SK-N-SH (cell line): ENCODE data around the gene TBL3.

Source experiments
- CTCF ChIP-seq: fragments of 200-600 bp; sonication (generic); IDR thresholded peaks from 2 replicates; pipeline ENCODE4 v1.6.1; 2017; ENCODE audit warnings: antibody characterized with exemption, mild to moderate bottlenecking, moderate library complexity
- ELF1 ChIP-seq: IDR thresholded peaks from 2 replicates; pipeline ENCODE4 v1.4.0; 2012
- FOSL2 ChIP-seq: IDR thresholded peaks from 2 replicates; pipeline ENCODE4 v1.4.0; 2012; ENCODE audit warnings: low read depth, mild to moderate bottlenecking, moderate library complexity, borderline replicate concordance
- JUND ChIP-seq: IDR thresholded peaks from 2 replicates; pipeline ENCODE4 v1.4.0; 2012
- RAD21 ChIP-seq: IDR thresholded peaks from 2 replicates; pipeline ENCODE4 v1.6.1; 2012; ENCODE audit warnings: mild to moderate bottlenecking, low read length
- REST ChIP-seq: IDR thresholded peaks from 2 replicates; pipeline ENCODE4 v1.6.1; 2012; ENCODE audit warnings: mild to moderate bottlenecking, low read depth, low read length, moderate library complexity
- RXRA ChIP-seq: IDR thresholded peaks from 2 replicates; pipeline ENCODE4 v1.4.0; 2012; ENCODE audit warnings: low read depth, mild to moderate bottlenecking, borderline replicate concordance
- SMC3 ChIP-seq: IDR thresholded peaks from 2 replicates; pipeline ENCODE4 v1.6.1; 2012; ENCODE audit warnings: low read depth, low read length, improper control_type of control experiment
- TAF1 ChIP-seq: IDR thresholded peaks from 2 replicates; pipeline ENCODE4 v1.6.1; 2012; ENCODE audit warnings: low read depth, mild to moderate bottlenecking, low read length, moderate library complexity, borderline replicate concordance
- TCF12 ChIP-seq: IDR thresholded peaks from 2 replicates; pipeline ENCODE4 v1.4.0; 2012
- YY1 ChIP-seq: IDR thresholded peaks from 2 replicates; pipeline ENCODE4 v1.4.0; 2012; ENCODE audit warnings: low read depth, mild to moderate bottlenecking
- ZBTB33 ChIP-seq: IDR thresholded peaks from 2 replicates; pipeline ENCODE4 v1.4.0; 2012; ENCODE audit warnings: low read depth, borderline replicate concordance

DNA sequence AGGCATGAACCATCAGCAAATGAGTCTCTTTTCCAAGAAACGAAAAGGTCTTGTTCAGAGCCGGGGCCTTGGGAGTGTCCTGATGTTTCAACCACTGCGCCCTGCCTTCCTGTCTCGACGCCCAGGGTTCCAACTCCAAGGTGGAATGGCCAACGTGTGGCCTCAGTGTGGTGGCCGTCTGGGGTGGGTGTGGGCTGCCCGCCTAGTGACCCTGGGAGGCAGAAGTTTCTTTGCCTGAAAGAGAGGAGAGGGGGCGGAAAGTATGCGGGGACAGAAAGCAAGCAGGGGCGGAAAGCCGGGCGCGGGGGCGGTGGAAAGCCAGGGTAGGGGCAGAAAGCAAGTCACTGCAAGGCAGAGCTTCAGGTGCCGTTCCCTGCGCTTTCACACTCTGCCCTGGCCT is 32.9 kb upstream of the TBL3 start:
- TF ChIP-seq CTCF (no peak), TCF12 (no peak), YY1 (no peak), RAD21 (no peak), REST (no peak), FOSL2 (no peak), JUND (no peak), SMC3 (no peak), ELF1 (no peak), ZBTB33 (no peak), TAF1 (no peak), RXRA (no peak)
